ENCODE data around the gene PANK4. TPM values are rescaled to one million over a fixed set of nuclear protein-coding genes. Genes with fewer than 3 reads are reported as not detected.
A peak's percentile ranks its signal among the peaks of the same experiment; 100 is the strongest.

PANK4 gene
- total RNA-seq, 1 experiment from 2014 or later, result 22.1 TPM

DNA sequence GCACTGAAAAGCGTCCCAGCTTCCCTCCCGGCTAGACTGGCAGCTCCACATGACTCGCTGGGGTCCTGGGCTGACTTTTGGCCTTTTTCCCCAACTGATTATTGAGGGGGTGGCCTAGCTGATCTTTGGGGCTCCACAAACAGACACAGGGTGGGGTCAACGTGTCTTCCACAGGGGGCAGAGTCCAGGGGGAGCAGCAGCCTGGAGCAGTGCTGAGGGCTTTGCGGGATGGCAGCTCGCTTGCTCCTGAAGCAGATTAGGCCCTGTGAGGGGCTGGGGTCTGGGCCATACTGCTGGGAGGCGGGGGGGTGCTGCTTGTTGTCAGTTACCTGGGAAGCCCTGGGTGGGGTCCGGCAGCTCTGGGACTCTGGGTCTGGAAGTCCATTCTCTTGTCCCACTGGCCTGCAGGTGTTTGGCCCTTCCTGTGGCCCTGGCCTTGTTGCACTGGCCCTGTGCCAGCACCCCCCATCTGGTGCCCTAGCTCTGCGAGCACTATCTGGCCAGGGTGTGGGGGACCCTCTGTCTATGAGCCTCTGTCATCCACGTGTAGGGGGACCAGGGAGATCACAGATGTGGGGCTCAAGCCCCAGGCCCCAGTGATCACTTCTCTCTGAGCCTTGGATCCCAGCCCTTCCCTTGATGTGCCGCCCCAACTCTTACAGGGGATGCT is 16.0 kb upstream of the PANK4 start:
- POLR2A ChIA-PET, result no interaction called here
- intact Hi-C loops (cut with micrococcal nuclease), result no loop called here
- DNase-seq (ENCODE audit: unreplicated experiment), result no peak
- H3K27me3 Mint-ChIP-seq (ENCODE audit: insufficient read depth, unreplicated experiment), result no peaks in the 10 kb centered on the region
- CTCF ChIA-PET, result no interaction called here
- no peaks in the 10 kb centered on the region for H3K36me3 Mint-ChIP-seq (ENCODE audit: insufficient read depth, unreplicated experiment)
- TF ChIP-seq, protein P1, sequence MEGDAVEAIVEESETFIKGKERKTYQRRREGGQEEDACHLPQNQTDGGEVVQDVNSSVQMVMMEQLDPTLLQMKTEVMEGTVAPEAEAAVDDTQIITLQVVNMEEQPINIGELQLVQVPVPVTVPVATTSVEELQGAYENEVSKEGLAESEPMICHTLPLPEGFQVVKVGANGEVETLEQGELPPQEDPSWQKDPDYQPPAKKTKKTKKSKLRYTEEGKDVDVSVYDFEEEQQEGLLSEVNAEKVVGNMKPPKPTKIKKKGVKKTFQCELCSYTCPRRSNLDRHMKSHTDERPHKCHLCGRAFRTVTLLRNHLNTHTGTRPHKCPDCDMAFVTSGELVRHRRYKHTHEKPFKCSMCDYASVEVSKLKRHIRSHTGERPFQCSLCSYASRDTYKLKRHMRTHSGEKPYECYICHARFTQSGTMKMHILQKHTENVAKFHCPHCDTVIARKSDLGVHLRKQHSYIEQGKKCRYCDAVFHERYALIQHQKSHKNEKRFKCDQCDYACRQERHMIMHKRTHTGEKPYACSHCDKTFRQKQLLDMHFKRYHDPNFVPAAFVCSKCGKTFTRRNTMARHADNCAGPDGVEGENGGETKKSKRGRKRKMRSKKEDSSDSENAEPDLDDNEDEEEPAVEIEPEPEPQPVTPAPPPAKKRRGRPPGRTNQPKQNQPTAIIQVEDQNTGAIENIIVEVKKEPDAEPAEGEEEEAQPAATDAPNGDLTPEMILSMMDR (IDR thresholded peaks at IDR 0.05; ENCODE audit: unreplicated experiment), result no peak
- H3K27ac Mint-ChIP-seq (ENCODE audit: low read depth, unreplicated experiment), result no peak overlapping the region
- BruUV-seq (replicated peaks), result no TSS peak
- no peak overlapping the region for H3K4me3 Mint-ChIP-seq (ENCODE audit: unreplicated experiment)
- H3K4me1 Mint-ChIP-seq (ENCODE audit: insufficient read depth, unreplicated experiment), result peaks cover 12% of the 10 kb centered on the region
- H3K9me3 Mint-ChIP-seq (ENCODE audit: unreplicated experiment), result no peaks in the 10 kb centered on the region

- TF ChIP-seq, protein P1 (IDR thresholded peaks at IDR 0.05; ENCODE audit: unreplicated experiment), result no peak
- Mint-ChIP-seq H3K36me3 (ENCODE audit: insufficient read depth, unreplicated experiment) (no peaks in the 10 kb centered on the region), H3K9me3 (ENCODE audit: unreplicated experiment) (no peaks in the 10 kb centered on the region), H3K4me3 (ENCODE audit: unreplicated experiment) (no peak overlapping the region), H3K27me3 (ENCODE audit: insufficient read depth, unreplicated experiment) (no peaks in the 10 kb centered on the region), H3K4me1 (ENCODE audit: insufficient read depth, unreplicated experiment) (peaks cover 15% of the 10 kb centered on the region), H3K27ac (ENCODE audit: low read depth, unreplicated experiment) (no peak overlapping the region)
- DNase-seq (ENCODE audit: unreplicated experiment), result no peak
- BruUV-seq (replicated peaks), result no TSS peak
- CTCF ChIA-PET, result interaction anchor here (0.6 kb wide), 1 partner anchor 325 kb away, joined by 4 read pairs; no protein-coding TSS in a partner anchor
- intact Hi-C loops (cut with micrococcal nuclease), result no loop called here
- POLR2A ChIA-PET, result no interaction called here
Observed at GRCh38 chr1:2541619-2542245, 15.3 kb upstream of the PANK4 start.

GRCh38 chr1:2540816-2541492 is 14.6 kb upstream of the PANK4 start:
- no peak for DNase-seq (ENCODE audit: unreplicated experiment)
- Mint-ChIP-seq H3K4me1 (ENCODE audit: insufficient read depth, unreplicated experiment) (peaks cover 19% of the 10 kb centered on the region), H3K27me3 (ENCODE audit: insufficient read depth, unreplicated experiment) (no peaks in the 10 kb centered on the region), H3K4me3 (ENCODE audit: unreplicated experiment) (no peak overlapping the region), H3K27ac (ENCODE audit: low read depth, unreplicated experiment) (no peak overlapping the region), H3K36me3 (ENCODE audit: insufficient read depth, unreplicated experiment) (no peaks in the 10 kb centered on the region), H3K9me3 (ENCODE audit: unreplicated experiment) (no peaks in the 10 kb centered on the region)
- CTCF ChIA-PET, result interaction anchor here (0.5 to 0.6 kb wide), 2 partner anchors 79 to 324 kb away, joined by 3 to 4 read pairs; no protein-coding TSS in a partner anchor
- no TSS peak for BruUV-seq (replicated peaks)
- POLR2A ChIA-PET, result interaction anchor here (0.6 kb wide), 1 partner anchor 140 kb away, joined by 3 read pairs; no protein-coding TSS in a partner anchor
- TF ChIP-seq, protein P1 (IDR thresholded peaks at IDR 0.05; ENCODE audit: unreplicated experiment), result no peak
- intact Hi-C loops (cut with micrococcal nuclease), result no loop called here

GRCh38 chr1:2539312-2539907 is 13.0 kb upstream of the PANK4 start:
- BruUV-seq (replicated peaks), result no TSS peak
- peaks cover 29% of the 10 kb centered on the region for H3K4me1 Mint-ChIP-seq (ENCODE audit: insufficient read depth, unreplicated experiment)
- ChIA-PET CTCF (no interaction called here), POLR2A (no interaction called here)
- TF ChIP-seq, protein P1 (IDR thresholded peaks at IDR 0.05; ENCODE audit: unreplicated experiment), result peak; percentile 36
- intact Hi-C loops (cut with micrococcal nuclease), result no loop called here
- H3K4me3 Mint-ChIP-seq (ENCODE audit: unreplicated experiment), result no peak overlapping the region
- H3K27me3 Mint-ChIP-seq (ENCODE audit: insufficient read depth, unreplicated experiment), result no peaks in the 10 kb centered on the region
- H3K27ac Mint-ChIP-seq (ENCODE audit: low read depth, unreplicated experiment), result no peak overlapping the region
- no peak for DNase-seq (ENCODE audit: unreplicated experiment)
- peaks cover 6% of the 10 kb centered on the region for H3K36me3 Mint-ChIP-seq (ENCODE audit: insufficient read depth, unreplicated experiment)
- no peaks in the 10 kb centered on the region for H3K9me3 Mint-ChIP-seq (ENCODE audit: unreplicated experiment)
